K562 (cell line): ENCODE results near the gene DSE. TPM values are rescaled to one million over a fixed set of nuclear protein-coding genes. Genes with fewer than 3 reads are reported as not detected.

Source experiments
- ATAC-seq: fragments of 200-7000 bp; cut with Tn5 transposase; 3 replicates; pipeline ENCODE4 v1.9.1; 2020; ENCODE audit warnings: moderate library complexity
- BruUV-seq: library from RNA; stranded (reverse); fragments of 400-500 nt; replicated peaks from 2 replicates; lab custom pipeline; 2021; lab: Mats Ljungman, UMichigan
- CTCF ChIA-PET: fragments of 300-600 bp; formaldehyde crosslinking; extraction: SDS; loops from one replicate; lab custom pipeline; 2021; ENCODE audit warnings: low intra/inter-chr PET ratio; lab: Yijun Ruan, JAX
- POLR2A ChIA-PET: fragments of 300-600, 350-650 bp; sonication (Branson Sonifier 250); formaldehyde crosslinking; extraction: SDS; loops from one replicate; lab custom pipeline; 2021; ENCODE audit warnings: antibody characterized with exemption, inconsistent platforms; lab: Yijun Ruan, JAX
- DNase-seq, 4 experiments: peaks; one replicate each; pipeline versions ENCODE4 v3.0.0 to v3.0.0-alpha.2; 2011 to 2018; ENCODE audit warnings: low spot score in 3 of 4, mixed read lengths in 3 of 4; ENCODE audit errors: extremely low read depth in 1 of 4
- FAIRE-seq: peaks from 2 replicates; lab custom pipeline; 2011; peaks lifted over from hg19 to GRCh38; lab: Jason Lieb, UNC
- H2AFZ ChIP-seq: 2 replicates; pipeline ENCODE4 v1.6.0; 2011; ENCODE audit warnings: low read depth, low read length, control low read depth, inconsistent platforms
- H3K27ac ChIP-seq: fragments of 200-600 bp; 3 replicates; pipeline ENCODE4 v1.8.0; 2011; ENCODE audit warnings: low read depth, mild to moderate bottlenecking, control low read depth, inconsistent platforms, low read length, moderate library complexity, mixed read lengths; ENCODE audit errors: extremely low read depth
- H3K27me3 ChIP-seq, 2 experiments: fragments of 300-600 bp in 1 of 2; 2 replicates in 1 of 2; 3 replicates in 1 of 2; pipeline versions ENCODE4 v1.6.0 to v1.8.0; 2011; ENCODE audit warnings: inconsistent platforms in 2 of 2, low read length in 2 of 2, mild to moderate bottlenecking in 1 of 2, mixed read lengths in 1 of 2, moderate library complexity in 1 of 2; ENCODE audit not compliant: control insufficient read depth in 2 of 2, insufficient read depth in 2 of 2
- H3K36me3 ChIP-seq: fragments of 300-600 bp; 3 replicates; pipeline ENCODE4 v1.8.0; 2011; ENCODE audit warnings: mild to moderate bottlenecking, low read length, inconsistent platforms; ENCODE audit not compliant: control insufficient read depth, insufficient read depth
- H3K4me1 ChIP-seq, 2 experiments: fragments of 200-600 bp in 1 of 2; replicated peaks in 1 of 2; 2 replicates in 1 of 2; 3 replicates in 1 of 2; pipeline versions ENCODE4 v1.5.1 to v1.8.0; 2011; ENCODE audit warnings: inconsistent platforms in 2 of 2, low read length in 2 of 2, mild to moderate bottlenecking in 1 of 2, mixed read lengths in 1 of 2, moderate library complexity in 1 of 2; ENCODE audit not compliant: control insufficient read depth in 2 of 2, insufficient read depth in 2 of 2
- H3K4me2 ChIP-seq: 2 replicates; pipeline ENCODE4 v1.6.1; 2011; ENCODE audit warnings: low read length, control low read depth, inconsistent platforms, mixed read lengths; ENCODE audit not compliant: insufficient read depth
- H3K4me3 ChIP-seq: fragments of 200-600 bp; sonication (generic), shearing (Covaris generic); 2 replicates; pipeline ENCODE4 v1.5.1; 2016; ENCODE audit warnings: control low read depth, inconsistent platforms
- H3K79me2 ChIP-seq: fragments of 200-600 bp; 3 replicates; pipeline ENCODE4 v1.8.0; 2011; ENCODE audit warnings: low read length, inconsistent platforms; ENCODE audit not compliant: control insufficient read depth, insufficient read depth
- H3K9ac ChIP-seq, 2 experiments: 2 replicates each; pipeline versions ENCODE4 v1.6.0 to v1.6.1; 2011; ENCODE audit warnings: low read depth in 2 of 2, low read length in 2 of 2, control low read depth in 1 of 2, inconsistent platforms in 1 of 2, mild to moderate bottlenecking in 1 of 2, mixed read lengths in 1 of 2; ENCODE audit not compliant: insufficient read depth in 1 of 2
- H3K9me1 ChIP-seq: one replicate; pipeline ENCODE4 v1.6.0; 2011; ENCODE audit warnings: inconsistent platforms, mild to moderate bottlenecking, low read length, moderate library complexity; ENCODE audit not compliant: control insufficient read depth, insufficient read depth
- H3K9me3 ChIP-seq: replicated peaks from 2 replicates; pipeline ENCODE4 v1.5.1; 2011; ENCODE audit warnings: low read depth, low read length, inconsistent platforms; ENCODE audit not compliant: control insufficient read depth, insufficient read depth
- H4K20me1 ChIP-seq: replicated peaks from 2 replicates; pipeline ENCODE4 v1.6.1; 2011; ENCODE audit warnings: low read length, inconsistent platforms, mixed read lengths; ENCODE audit not compliant: control insufficient read depth, insufficient read depth
- ARNT ChIP-seq, 2 experiments: fragments of 450-650 bp; IDR thresholded peaks; 2 replicates each; pipeline ENCODE4 v1.6.1; 2016; ENCODE audit warnings: mild to moderate bottlenecking in 1 of 2
- BCOR ChIP-seq: fragments of 450-650 bp; IDR thresholded peaks from 2 replicates; pipeline ENCODE4 v1.6.1; 2016
- CC2D1A ChIP-seq: fragments of 450-650 bp; IDR thresholded peaks from 2 replicates; pipeline ENCODE4 v1.6.1; 2017; ENCODE audit warnings: mild to moderate bottlenecking
- CREBBP ChIP-seq: IDR thresholded peaks from one replicate; pipeline ENCODE4 v1.6.1; 2012; ENCODE audit warnings: low read depth, mild to moderate bottlenecking, control low read depth, inconsistent platforms, low read length
- GATAD2A ChIP-seq: fragments of 450-650 bp; IDR thresholded peaks from 2 replicates; pipeline ENCODE4 v1.6.1; 2017
- MECOM ChIP-seq: fragments of 250-450 bp; sonication (Bioruptor Pico); IDR thresholded peaks from 2 replicates; pipeline ENCODE4 v1.8.0; 2022; ENCODE audit warnings: inconsistent platforms
- POLR2B ChIP-seq: fragments of 450-650 bp; IDR thresholded peaks from 2 replicates; pipeline ENCODE4 v1.6.1; 2018; ENCODE audit warnings: low read depth; ENCODE audit not compliant: partially characterized antibody
- ZNF121 ChIP-seq: sonication (generic); formaldehyde crosslinking; conservative IDR thresholded peaks from 2 replicates; pipeline ENCODE4 v1.8.0; 2022; ENCODE audit warnings: missing genetic modification reagents
- ZNF175 ChIP-seq: fragments of 200-800 bp; sonication (Bioruptor generic); IDR thresholded peaks from 2 replicates; pipeline ENCODE4 v1.6.1; 2016; ENCODE audit warnings: low read depth, mild to moderate bottlenecking, missing genetic modification characterization, missing compliant biosample characterization
- ZNF561 ChIP-seq: fragments of 450-650 bp; formaldehyde crosslinking; conservative IDR thresholded peaks from 2 replicates; pipeline ENCODE4 v1.4.0; 2020; ENCODE audit warnings: mild to moderate bottlenecking, moderate library complexity
- ZNF584 ChIP-seq: fragments of 200-800 bp; sonication (Bioruptor generic); IDR thresholded peaks from 2 replicates; pipeline ENCODE4 v1.6.1; 2016; ENCODE audit warnings: low read depth, mild to moderate bottlenecking, missing genetic modification characterization, missing compliant biosample characterization
- ZNF644 ChIP-seq: fragments of 200-800 bp; sonication (Bioruptor generic); IDR thresholded peaks from 2 replicates; pipeline ENCODE4 v1.6.1; 2016; ENCODE audit warnings: low read depth, missing genetic modification characterization, missing compliant biosample characterization
- ZNF76 ChIP-seq: fragments of 250-450 bp; sonication (Bioruptor Pico); IDR thresholded peaks from 2 replicates; pipeline ENCODE4 v1.4.0; 2020; ENCODE audit warnings: mild to moderate bottlenecking, moderate library complexity, borderline replicate concordance
- in situ Hi-C: fragments of 300-500 bp; cut with MboI; formaldehyde crosslinking; loops from 4 replicates; pipeline ENCODE4 v1.15.0; 2018; ENCODE audit warnings: inconsistent platforms, mixed read lengths
- intact Hi-C: fragments of 100-400 bp; cut with micrococcal nuclease; formaldehyde crosslinking; loops from 2 replicates; pipeline ENCODE4 v1.14.2; 2022
- polyA plus RNA-seq, 8 experiments: library from polyadenylated mRNA; depleted of rRNA in 4 of 8; stranded (reverse) in 5 of 8; unstranded in 3 of 8; fragments of >200 nt; fragmentation: Nextera tagmentation in 2 of 8; fragmentation: Illumina TruSeq in 1 of 8; extraction: Ambion mirVana in 2 of 8; extraction: Trizol in 1 of 8; gene quantifications; 2 replicates each; pipeline versions ENCODE4 v1.2.1 to v1.2.3, GENCODE V29; 2011 to 2014; ENCODE audit warnings: inconsistent platforms in 1 of 8, missing spikeins in 1 of 8
- total RNA-seq, 7 experiments: library from RNA; depleted of rRNA in 6 of 7; stranded (reverse); fragments of >200 nt in 6 of 7; fragmentation: Illumina TruSeq in 2 of 7; extraction: Trizol in 2 of 7; gene quantifications; 2 replicates each; pipeline versions ENCODE4 v1.2.1 to v1.2.3, GENCODE V29; 2011 to 2021; ENCODE audit warnings: low replicate concordance in 1 of 7
- TF ChIP-seq, protein P1 (sequence below): fragments of 250-450 bp; sonication (Bioruptor Pico); IDR thresholded peaks from 2 replicates; pipeline ENCODE4 v1.5.0; 2022; ENCODE audit warnings: mild to moderate bottlenecking

The DSE gene
- total and polyA plus RNA-seq, 9 of the 15 experiments (the other 6 are each of a cell fraction or from before 2014, with no cell fraction given), result 0.49 to 1.7 (median 0.79) TPM

DNA sequence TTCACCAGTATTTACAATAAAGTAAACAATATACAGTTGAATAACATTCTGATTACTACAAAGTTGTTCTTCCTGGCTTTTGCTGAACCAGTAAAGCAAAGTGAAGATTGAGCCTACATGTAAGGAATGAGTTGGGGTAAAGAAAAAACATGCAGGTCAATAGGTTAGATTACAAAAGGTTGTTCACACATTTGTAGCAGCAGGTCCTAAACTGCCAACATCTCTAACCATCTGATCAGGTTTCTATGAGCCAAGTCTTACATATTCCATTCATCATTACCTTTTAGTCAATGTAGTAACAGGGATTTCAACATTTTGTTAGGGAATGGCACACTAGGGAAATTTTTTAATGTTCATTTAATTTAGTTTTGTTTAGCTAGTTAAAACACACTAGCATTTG lies 81.2 kb downstream of the DSE start:
- Histone ChIP-seq H3K4me2 (no peak overlapping the region), H3K9me3 (no peaks in the 10 kb centered on the region), H3K4me1 (peaks cover 0 to 7% of the 10 kb centered on the region in 2 experiments; a peak in 2 of 5 replicates), H3K9me1 (no peaks in the 10 kb centered on the region), H3K27ac (no peak overlapping the region), H3K4me3 (no peak overlapping the region), H3K9ac (no peak overlapping the region), H3K27me3 (no peaks in the 10 kb centered on the region), H3K79me2 (no peaks in the 10 kb centered on the region), H4K20me1 (no peaks in the 10 kb centered on the region), H2AFZ (no peak overlapping the region; the same call in 1 of the 2 replicates), H3K36me3 (no peaks in the 10 kb centered on the region)
- no peak for DNase-seq
- intact Hi-C loops, result no loop called here
- ChIA-PET CTCF (no interaction called here), POLR2A (no interaction called here)
- ATAC-seq, result no peak
- TF ChIP-seq GATAD2A (no peak), CC2D1A (no peak), BCOR (no peak), MECOM (CRISPR knock-in tag) (no peak), ARNT (IDR thresholded peaks at IDR 0.05) (no peak), POLR2B (no peak), ZNF76 (CRISPR knock-in tag) (no peak), ZNF175 (CRISPR knock-in tag) (no peak), ZNF644 (tag) (no peak), ZNF561 (CRISPR knock-in tag) (no peak), ZNF584 (CRISPR knock-in tag) (no peak), ZNF121 (CRISPR knock-in tag) (no peak), CREBBP (no peak)
- TF ChIP-seq, protein P1, sequence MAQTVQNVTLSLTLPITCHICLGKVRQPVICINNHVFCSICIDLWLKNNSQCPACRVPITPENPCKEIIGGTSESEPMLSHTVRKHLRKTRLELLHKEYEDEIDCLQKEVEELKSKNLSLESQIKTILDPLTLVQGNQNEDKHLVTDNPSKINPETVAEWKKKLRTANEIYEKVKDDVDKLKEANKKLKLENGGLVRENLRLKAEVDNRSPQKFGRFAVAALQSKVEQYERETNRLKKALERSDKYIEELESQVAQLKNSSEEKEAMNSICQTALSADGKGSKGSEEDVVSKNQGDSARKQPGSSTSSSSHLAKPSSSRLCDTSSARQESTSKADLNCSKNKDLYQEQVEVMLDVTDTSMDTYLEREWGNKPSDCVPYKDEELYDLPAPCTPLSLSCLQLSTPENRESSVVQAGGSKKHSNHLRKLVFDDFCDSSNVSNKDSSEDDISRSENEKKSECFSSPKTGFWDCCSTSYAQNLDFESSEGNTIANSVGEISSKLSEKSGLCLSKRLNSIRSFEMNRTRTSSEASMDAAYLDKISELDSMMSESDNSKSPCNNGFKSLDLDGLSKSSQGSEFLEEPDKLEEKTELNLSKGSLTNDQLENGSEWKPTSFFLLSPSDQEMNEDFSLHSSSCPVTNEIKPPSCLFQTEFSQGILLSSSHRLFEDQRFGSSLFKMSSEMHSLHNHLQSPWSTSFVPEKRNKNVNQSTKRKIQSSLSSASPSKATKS (CRISPR knock-in tag), result no peak
- no peak for FAIRE-seq
- no TSS peak for BruUV-seq
- in situ Hi-C loops, result no loop called here
